Right lobe of liver (tissue), 6 donors: ENCODE results near the gene OR2T4. TPM values are rescaled to one million over a fixed set of nuclear protein-coding genes. Genes with fewer than 3 reads are reported as not detected.

Experiments used
- ATAC-seq, 4 donors: fragments of 200-7000 bp; cut with Tn5 transposase; one replicate each; pipeline ENCODE4 v1.9.1; 2020; ENCODE audit warnings: mild to moderate bottlenecking in 4 of 4, moderate library complexity in 4 of 4
- DNase-seq, 3 donors: peaks; one replicate each; pipeline ENCODE4 v3.0.0-alpha.2; 2020
- H3K27ac ChIP-seq, 3 donors: fragments of 200-600 bp; one replicate each; pipeline ENCODE4 v1.8.0; 2022
- H3K27me3 ChIP-seq, 2 donors: fragments of 200-600 bp; one replicate each; pipeline ENCODE4 v1.8.0; 2022
- H3K36me3 ChIP-seq, 4 donors: fragments of 200-600 bp; sonication (generic) in 1 of 4; one replicate each; pipeline versions ENCODE4 v1.5.1 to v1.8.0; 2017 to 2022; ENCODE audit warnings: control low read depth in 1 of 4
- H3K4me1 ChIP-seq, 4 donors: fragments of 200-600 bp; sonication (generic) in 1 of 4; one replicate each; pipeline versions ENCODE4 v1.5.1 to v1.8.0; 2017 to 2022; ENCODE audit warnings: control low read depth in 1 of 4
- H3K4me3 ChIP-seq, 3 donors: fragments of 200-600 bp; one replicate each; pipeline ENCODE4 v1.8.0; 2022
- H3K9me3 ChIP-seq, 4 donors: fragments of 200-600 bp; sonication (generic) in 1 of 4; one replicate each; pipeline versions ENCODE4 v1.5.1 to v1.8.0; 2017 to 2022; ENCODE audit warnings: control low read depth in 1 of 4
- POLR2A ChIP-seq: fragments of 450-650 bp; IDR thresholded peaks from one replicate; pipeline ENCODE4 v1.6.1; 2017; ENCODE audit warnings: antibody characterized with exemption, mild to moderate bottlenecking
- WGBS: methylation state at CpG from one replicate; pipeline ENCODE4 v1.1.6; 2018; ENCODE audit warnings: low coverage, low lambda C conversion rate; ENCODE audit not compliant: insufficient coverage; ENCODE audit errors: missing lambda C conversion rate; 5-methylcytosine and 5-hydroxymethylcytosine counted together
- intact Hi-C, 2 donors: fragments of 100-400 bp; cut with DNase I; formaldehyde crosslinking; loops; one replicate each; pipeline versions ENCODE4 v1.11.2 to v1.14.1; 2022
- total RNA-seq, 6 experiments: library from RNA; depleted of rRNA in 2 of 6; stranded (reverse); fragments of >200 nt in 2 of 6; fragmentation: NEBNext Ultra II Directional in 3 of 6; extraction: Animal tissue kit (Norgen Biotek cat#: 25700) in 3 of 6; gene quantifications; one replicate each; pipeline versions ENCODE4 v1.1.0 to v1.2.4, GENCODE V29; 2016 to 2023
- TF ChIP-seq, protein P1 (sequence below), 4 donors: fragments of 200-600 bp in 3 of 4; fragments of 450-650 bp in 1 of 4; IDR thresholded peaks; one replicate each; pipeline versions ENCODE4 v1.5.1 to v1.8.0; 2016 to 2022; ENCODE audit warnings: antibody characterized with exemption in 4 of 4, mild to moderate bottlenecking in 2 of 4
- donor health status: DM: no; HTN: yes; CAD: no.
- donor health status: DM: no; HTN: no; CAD: no.
- donor health status: DM: no; HTN: no; CAD: no.
- donor health status: DM: no; HTN: yes; CAD: no.
- donor health status: DM: no; HTN: yes; CAD: no.

The OR2T4 gene
- total RNA-seq, 6 experiments from 2014 or later, result not detected

DNA sequence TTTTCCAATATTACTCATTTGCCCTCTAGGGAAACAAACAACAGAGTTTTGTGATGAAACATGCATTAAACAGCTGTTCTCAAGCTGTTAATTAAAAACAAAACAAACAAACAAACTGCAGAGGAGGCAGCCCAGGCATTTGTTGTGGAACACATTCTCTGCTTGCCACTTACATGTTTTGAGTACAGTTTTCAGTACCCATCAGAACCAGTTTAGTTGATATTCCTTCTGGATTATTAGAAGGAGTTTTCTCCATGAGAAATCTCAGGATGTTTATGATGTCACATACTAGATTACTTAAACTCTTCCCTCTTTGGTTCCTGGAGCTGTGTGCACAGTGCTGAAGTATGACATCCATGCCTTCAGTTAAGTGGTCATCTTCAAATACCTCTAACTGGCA lies 14.0 kb downstream of the OR2T4 start, which contains the start of gene OR2T6:
OR2T6 (plus strand) TSS at position 301 of the 400 bp plus-strand sequence. CDS start 11,863 bp downstream, outside the sequence.
- peaks cover 0 to 4% of the 10 kb centered on the region in 2 donors for H3K27me3 ChIP-seq
- intact Hi-C loops, result no loop called here
- no peaks in the 10 kb centered on the region for H3K4me1 ChIP-seq
- no peaks in the 10 kb centered on the region for H3K9me3 ChIP-seq
- no peak within 1 kb of the TSS for H3K4me3 ChIP-seq
- DNase-seq, result no peak
- no peak for ATAC-seq
- H3K36me3 ChIP-seq, result no peaks in the 10 kb centered on the region
- H3K27ac ChIP-seq, result no peak within 1 kb of the TSS
- TF ChIP-seq POLR2A, result no peak
- TF ChIP-seq, protein P1, sequence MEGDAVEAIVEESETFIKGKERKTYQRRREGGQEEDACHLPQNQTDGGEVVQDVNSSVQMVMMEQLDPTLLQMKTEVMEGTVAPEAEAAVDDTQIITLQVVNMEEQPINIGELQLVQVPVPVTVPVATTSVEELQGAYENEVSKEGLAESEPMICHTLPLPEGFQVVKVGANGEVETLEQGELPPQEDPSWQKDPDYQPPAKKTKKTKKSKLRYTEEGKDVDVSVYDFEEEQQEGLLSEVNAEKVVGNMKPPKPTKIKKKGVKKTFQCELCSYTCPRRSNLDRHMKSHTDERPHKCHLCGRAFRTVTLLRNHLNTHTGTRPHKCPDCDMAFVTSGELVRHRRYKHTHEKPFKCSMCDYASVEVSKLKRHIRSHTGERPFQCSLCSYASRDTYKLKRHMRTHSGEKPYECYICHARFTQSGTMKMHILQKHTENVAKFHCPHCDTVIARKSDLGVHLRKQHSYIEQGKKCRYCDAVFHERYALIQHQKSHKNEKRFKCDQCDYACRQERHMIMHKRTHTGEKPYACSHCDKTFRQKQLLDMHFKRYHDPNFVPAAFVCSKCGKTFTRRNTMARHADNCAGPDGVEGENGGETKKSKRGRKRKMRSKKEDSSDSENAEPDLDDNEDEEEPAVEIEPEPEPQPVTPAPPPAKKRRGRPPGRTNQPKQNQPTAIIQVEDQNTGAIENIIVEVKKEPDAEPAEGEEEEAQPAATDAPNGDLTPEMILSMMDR (IDR thresholded peaks at IDR 0.05), result no peak

DNA sequence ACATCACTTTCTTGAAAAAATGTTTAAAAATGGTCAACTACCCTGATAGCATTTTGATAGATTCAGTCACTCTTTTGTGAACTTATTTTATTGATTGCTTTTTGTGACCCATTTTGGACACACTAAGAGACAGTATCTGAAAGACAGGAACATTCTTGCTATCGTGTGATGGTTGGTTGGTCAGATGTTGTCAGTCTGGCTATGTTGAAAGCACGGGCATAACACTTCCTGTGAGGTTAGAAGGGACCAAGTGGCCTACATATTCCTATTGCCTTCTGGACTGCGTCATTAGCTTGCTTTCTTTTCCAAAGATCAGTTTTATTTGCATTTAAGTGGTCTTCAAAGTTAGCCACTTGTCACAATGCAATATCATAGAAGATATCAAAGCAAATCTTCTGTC lies 15.5 kb downstream of the OR2T4 start:
- Histone ChIP-seq H3K9me3 (no peaks in the 10 kb centered on the region), H3K36me3 (no peaks in the 10 kb centered on the region), H3K4me1 (no peaks in the 10 kb centered on the region), H3K4me3 (no peak overlapping the region), H3K27me3 (peaks cover 0 to 4% of the 10 kb centered on the region in 2 donors), H3K27ac (no peak overlapping the region)
- intact Hi-C loops, result no loop called here
- DNase-seq (no peak), ATAC-seq (no peak)
- TF ChIP-seq, protein P1 (IDR thresholded peaks at IDR 0.05), result no peak
- TF ChIP-seq POLR2A, result no peak
- WGBS, result 36% methylated on average over 3 of the region's 3 CpGs

DNA sequence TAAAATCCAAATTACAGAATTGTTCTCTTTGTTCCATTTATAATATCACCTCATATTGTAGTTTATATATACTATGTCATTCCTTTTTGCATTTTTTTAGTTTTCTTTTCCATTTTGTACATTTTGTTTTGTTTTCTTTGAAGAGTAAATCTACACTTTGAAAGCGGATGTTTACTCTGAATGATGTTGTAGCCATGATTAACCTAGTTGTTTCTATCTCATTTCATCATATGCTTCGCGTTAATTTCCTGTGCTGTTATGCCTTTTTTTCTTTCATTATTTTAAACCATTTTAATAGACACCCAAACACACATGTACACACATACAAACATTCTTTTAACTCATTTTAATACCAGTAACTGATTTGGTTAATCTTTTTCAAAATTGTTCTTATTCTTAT lies 19.4 kb downstream of the OR2T4 start:
- Histone ChIP-seq H3K27ac (no peak overlapping the region), H3K9me3 (no peaks in the 10 kb centered on the region), H3K4me3 (no peak overlapping the region), H3K4me1 (no peaks in the 10 kb centered on the region), H3K27me3 (peaks cover 0 to 4% of the 10 kb centered on the region in 2 donors), H3K36me3 (no peaks in the 10 kb centered on the region)
- ATAC-seq (no peak), DNase-seq (no peak)
- intact Hi-C loops, result no loop called here
- no peak for TF ChIP-seq POLR2A
- TF ChIP-seq, protein P1 (IDR thresholded peaks at IDR 0.05), result no peak
- WGBS, result 63% methylated on average over 3 of the region's 3 CpGs

DNA sequence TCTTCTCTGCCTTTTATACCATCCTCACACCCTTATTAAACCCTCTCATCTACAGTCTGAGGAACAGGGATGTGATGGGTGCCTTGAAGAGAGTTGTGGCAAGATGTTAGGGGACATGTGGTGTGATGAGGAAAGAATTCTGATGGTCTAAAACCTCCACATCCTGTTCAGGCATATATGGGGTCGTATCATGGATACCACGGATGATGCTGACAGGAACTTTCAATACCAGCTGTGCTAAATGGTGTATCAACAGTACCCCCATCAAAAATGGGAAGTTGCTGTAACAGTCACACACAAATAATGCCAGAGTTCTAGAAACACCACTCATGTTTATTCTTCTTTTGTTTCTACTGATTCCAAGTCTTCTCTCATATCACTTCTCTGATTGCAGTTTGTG lies 27.0 kb downstream of the OR2T4 start:
- TF ChIP-seq, protein P1 (IDR thresholded peaks at IDR 0.05), result no peak
- TF ChIP-seq POLR2A, result no peak
- Histone ChIP-seq H3K9me3 (no peaks in the 10 kb centered on the region), H3K4me3 (no peak overlapping the region), H3K36me3 (no peaks in the 10 kb centered on the region), H3K4me1 (no peaks in the 10 kb centered on the region), H3K27ac (no peak overlapping the region), H3K27me3 (no peaks in the 10 kb centered on the region)
- no peak for DNase-seq
- intact Hi-C loops, result no loop called here
- WGBS, result 6% methylated on average over 2 of the region's 2 CpGs
- ATAC-seq, result no peak

DNA sequence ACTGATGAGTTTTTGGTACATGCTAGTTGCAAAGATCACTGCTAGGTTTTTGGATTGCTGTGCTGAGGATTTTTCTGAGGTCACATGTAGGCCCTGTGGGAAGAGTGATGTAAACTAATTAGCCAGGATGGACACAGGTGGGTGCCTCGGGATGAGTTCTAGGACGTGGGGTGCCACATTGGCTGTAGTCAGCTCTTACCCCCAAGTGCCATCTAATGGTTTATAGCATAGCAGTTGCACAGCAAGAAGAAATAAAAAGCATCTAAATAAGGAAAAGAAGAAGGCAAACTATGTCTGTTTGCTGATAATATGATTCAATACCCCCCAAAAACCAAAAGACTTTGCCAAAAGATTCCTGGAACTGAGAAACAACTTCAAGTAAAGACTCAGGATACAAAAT lies 31.6 kb downstream of the OR2T4 start:
- no peaks in the 10 kb centered on the region for H3K9me3 ChIP-seq
- no peaks in the 10 kb centered on the region for H3K4me1 ChIP-seq
- intact Hi-C loops, result no loop called here
- ATAC-seq (no peak), DNase-seq (no peak)
- no peak overlapping the region for H3K27ac ChIP-seq
- H3K27me3 ChIP-seq, result no peaks in the 10 kb centered on the region
- no peak for TF ChIP-seq POLR2A
- TF ChIP-seq, protein P1 (IDR thresholded peaks at IDR 0.05), result no peak
- H3K36me3 ChIP-seq, result no peaks in the 10 kb centered on the region
- no peak overlapping the region for H3K4me3 ChIP-seq
- WGBS, result 32% methylated on average over 2 of the region's 2 CpGs
